CD4-positive, CD25-positive, alpha-beta regulatory T cell (primary cell): ENCODE measurements around the gene TMEFF2. TPM values are rescaled to one million over a fixed set of nuclear protein-coding genes. Genes with fewer than 3 reads are reported as not detected.

ENCODE experiments used
- ATAC-seq, 2 donors: fragments of 150-1000 bp; cut with Tn5 transposase; one replicate each; pipeline ENCODE4 v1.10.0; 2021; ENCODE audit warnings: low read depth in 2 of 2, moderate number of reproducible peaks in 2 of 2, moderate library complexity in 1 of 2
- DNase-seq, 3 donors: peaks; one replicate each; pipeline versions ENCODE4 v3.0.0 to v3.0.0-alpha.2; 2012 to 2022; ENCODE audit warnings: mixed read lengths in 1 of 3
- H3K27ac ChIP-seq: one replicate; pipeline ENCODE4 v1.7.0; 2013; ENCODE audit warnings: mild to moderate bottlenecking, low read length; ENCODE audit not compliant: insufficient read depth, poor library complexity, severe bottlenecking
- H3K27me3 ChIP-seq: one replicate; pipeline ENCODE4 v1.7.0; 2013; ENCODE audit warnings: low read length; ENCODE audit not compliant: control insufficient read depth, insufficient read depth
- H3K36me3 ChIP-seq: one replicate; pipeline ENCODE4 v1.7.0; 2013; ENCODE audit warnings: mild to moderate bottlenecking, low read length, moderate library complexity; ENCODE audit not compliant: control insufficient read depth, insufficient read depth
- H3K4me1 ChIP-seq: 2 replicates; pipeline ENCODE4 v1.7.0; 2013; ENCODE audit warnings: mild to moderate bottlenecking, low read length; ENCODE audit not compliant: insufficient read depth, control insufficient read depth, poor library complexity, severe bottlenecking
- H3K4me3 ChIP-seq: one replicate; pipeline ENCODE4 v1.7.0; 2013; ENCODE audit warnings: low read depth, mild to moderate bottlenecking, low read length, moderate library complexity
- H3K9me3 ChIP-seq, 2 experiments: 1 replicate in 1 of 2; 2 replicates in 1 of 2; pipeline ENCODE4 v1.7.0; 2013; ENCODE audit warnings: low read length in 2 of 2, mild to moderate bottlenecking in 1 of 2, moderate library complexity in 1 of 2; ENCODE audit not compliant: control insufficient read depth in 2 of 2
- H3K27ac Mint-ChIP-seq, 3 donors: one replicate each; pipeline ENCODE4 v1.8.0; 2020 to 2022; ENCODE audit warnings: mild to moderate bottlenecking in 3 of 3, mixed read lengths in 3 of 3, moderate library complexity in 2 of 3
- H3K27me3 Mint-ChIP-seq: one replicate; pipeline ENCODE4 v1.8.0; 2022; ENCODE audit warnings: mild to moderate bottlenecking, mixed read lengths
- H3K36me3 Mint-ChIP-seq: one replicate; pipeline ENCODE4 v1.8.0; 2020; ENCODE audit warnings: mixed read lengths
- H3K4me1 Mint-ChIP-seq, 4 donors: one replicate each; pipeline ENCODE4 v1.8.0; 2020 to 2022; ENCODE audit warnings: mixed read lengths in 4 of 4, mild to moderate bottlenecking in 1 of 4
- H3K4me3 Mint-ChIP-seq, 4 donors: one replicate each; pipeline ENCODE4 v1.8.0; 2020 to 2022; ENCODE audit warnings: mild to moderate bottlenecking in 4 of 4, mixed read lengths in 4 of 4, moderate library complexity in 3 of 4
- H3K9me3 Mint-ChIP-seq, 7 donors: one replicate each; pipeline ENCODE4 v1.8.0; 2020 to 2022; ENCODE audit warnings: mixed read lengths in 7 of 7, mild to moderate bottlenecking in 3 of 7, moderate library complexity in 2 of 7
- polyA plus RNA-seq, 4 donors: library from polyadenylated mRNA; unstranded; fragments of 300-500 nt; fragmentation: Illumina TruSeq; gene quantifications; one replicate each; pipeline ENCODE4 v1.2.3, GENCODE V29; 2021
- total RNA-seq: library from RNA; stranded (reverse); gene quantifications from one replicate; pipeline ENCODE4 v1.2.3, GENCODE V29; 2022

TMEFF2 gene
- total and polyA plus RNA-seq, 5 donors from 2014 or later, result not detected

- DNase-seq, result no peak
- H3K27ac Mint-ChIP-seq, result no peak overlapping the region
These were observed 189.5 kb downstream of the TMEFF2 start for GRCh38 chr2:192005211-192005610.

GRCh38 chr2:192004188-192004963 is 190.4 kb downstream of the TMEFF2 start:
- Histone ChIP-seq H3K27me3 (no peaks in the 10 kb centered on the region), H3K36me3 (no peaks in the 10 kb centered on the region), H3K27ac (no peak overlapping the region), H3K4me3 (no peak overlapping the region), H3K4me1 (no peaks in the 10 kb centered on the region), H3K9me3 (no peaks in the 10 kb centered on the region)
- peaks cover 0 to 4% (median 0%) of the 10 kb centered on the region in 7 donors for H3K9me3 Mint-ChIP-seq
- no peak for DNase-seq
- ATAC-seq, result no peak
- H3K4me3 Mint-ChIP-seq, result no peak overlapping the region
- no peaks in the 10 kb centered on the region for H3K36me3 Mint-ChIP-seq
- no peaks in the 10 kb centered on the region for H3K4me1 Mint-ChIP-seq
- no peak overlapping the region for H3K27ac Mint-ChIP-seq
- H3K27me3 Mint-ChIP-seq, result peaks cover 12% of the 10 kb centered on the region

More at GRCh38 chr2:192005211-192005610, 189.5 kb downstream of the TMEFF2 start:
- H3K9me3 Mint-ChIP-seq, result peaks cover 0 to 4% (median 0%) of the 10 kb centered on the region in 7 donors
- peaks cover 12% of the 10 kb centered on the region for H3K27me3 Mint-ChIP-seq
- Histone ChIP-seq H3K9me3 (no peaks in the 10 kb centered on the region), H3K27me3 (peaks cover 2% of the 10 kb centered on the region), H3K27ac (no peak overlapping the region), H3K4me1 (no peaks in the 10 kb centered on the region), H3K36me3 (no peaks in the 10 kb centered on the region), H3K4me3 (no peak overlapping the region)
- no peak overlapping the region for H3K4me3 Mint-ChIP-seq
- ATAC-seq, result no peak
- no peaks in the 10 kb centered on the region for H3K36me3 Mint-ChIP-seq
- H3K4me1 Mint-ChIP-seq, result no peaks in the 10 kb centered on the region

GRCh38 chr2:192002418-192002817 is 192.3 kb downstream of the TMEFF2 start:
- Histone ChIP-seq H3K36me3 (no peaks in the 10 kb centered on the region), H3K9me3 (no peaks in the 10 kb centered on the region), H3K4me3 (no peak overlapping the region), H3K27me3 (no peaks in the 10 kb centered on the region), H3K4me1 (no peaks in the 10 kb centered on the region), H3K27ac (no peak overlapping the region)
- Mint-ChIP-seq H3K27ac (no peak overlapping the region), H3K4me3 (no peak overlapping the region), H3K9me3 (peaks cover 0 to 4% (median 0%) of the 10 kb centered on the region in 7 donors), H3K36me3 (no peaks in the 10 kb centered on the region), H3K27me3 (peaks cover 12% of the 10 kb centered on the region), H3K4me1 (no peaks in the 10 kb centered on the region)
- no peak for DNase-seq
- ATAC-seq, result no peak

- Histone ChIP-seq H3K4me3 (no peak overlapping the region), H3K9me3 (no peaks in the 10 kb centered on the region), H3K27me3 (no peaks in the 10 kb centered on the region), H3K27ac (no peak overlapping the region), H3K36me3 (no peaks in the 10 kb centered on the region), H3K4me1 (no peaks in the 10 kb centered on the region)
- peaks cover 0 to 4% (median 0%) of the 10 kb centered on the region in 7 donors for H3K9me3 Mint-ChIP-seq
- no peak for DNase-seq
- no peak for ATAC-seq
- peaks cover 12% of the 10 kb centered on the region for H3K27me3 Mint-ChIP-seq
- H3K4me1 Mint-ChIP-seq, result no peaks in the 10 kb centered on the region
- H3K4me3 Mint-ChIP-seq, result no peak overlapping the region
- H3K36me3 Mint-ChIP-seq, result no peaks in the 10 kb centered on the region
- no peak overlapping the region for H3K27ac Mint-ChIP-seq
These were observed 194.3 kb downstream of the TMEFF2 start for GRCh38 chr2:192000196-192000980.

GRCh38 chr2:191999101-191999841 is 195.5 kb downstream of the TMEFF2 start:
- Histone ChIP-seq H3K9me3 (no peaks in the 10 kb centered on the region), H3K27ac (no peak overlapping the region), H3K4me1 (no peaks in the 10 kb centered on the region), H3K27me3 (peaks cover 3% of the 10 kb centered on the region), H3K4me3 (no peak overlapping the region), H3K36me3 (no peaks in the 10 kb centered on the region)
- Mint-ChIP-seq H3K4me1 (no peaks in the 10 kb centered on the region), H3K27ac (no peak overlapping the region), H3K4me3 (no peak overlapping the region), H3K9me3 (peaks cover 0 to 4% (median 0%) of the 10 kb centered on the region in 7 donors), H3K36me3 (no peaks in the 10 kb centered on the region), H3K27me3 (peaks cover 12% of the 10 kb centered on the region)
- ATAC-seq (no peak), DNase-seq (no peak)

- Histone ChIP-seq H3K27ac (no peak overlapping the region), H3K9me3 (no peaks in the 10 kb centered on the region), H3K36me3 (no peaks in the 10 kb centered on the region), H3K27me3 (peaks cover 3% of the 10 kb centered on the region), H3K4me3 (no peak overlapping the region), H3K4me1 (no peaks in the 10 kb centered on the region)
- DNase-seq, result no peak
- no peaks in the 10 kb centered on the region for H3K4me1 Mint-ChIP-seq
- H3K27me3 Mint-ChIP-seq, result peaks cover 4% of the 10 kb centered on the region
- no peaks in the 10 kb centered on the region for H3K9me3 Mint-ChIP-seq
- no peaks in the 10 kb centered on the region for H3K36me3 Mint-ChIP-seq
- no peak overlapping the region for H3K27ac Mint-ChIP-seq
- H3K4me3 Mint-ChIP-seq, result no peak overlapping the region
- no peak for ATAC-seq
These were observed 199.4 kb downstream of the TMEFF2 start for GRCh38 chr2:191995285-191995684.

- DNase-seq (no peak), ATAC-seq (no peak)
- Mint-ChIP-seq H3K4me1 (no peaks in the 10 kb centered on the region), H3K36me3 (no peaks in the 10 kb centered on the region), H3K4me3 (no peak overlapping the region), H3K27me3 (peaks cover 4% of the 10 kb centered on the region), H3K9me3 (peaks cover 0 to 1% (median 0%) of the 10 kb centered on the region in 7 donors), H3K27ac (no peak overlapping the region)
- H3K4me3 ChIP-seq, result no peak overlapping the region
- H3K27ac ChIP-seq, result no peak overlapping the region
- no peaks in the 10 kb centered on the region for H3K9me3 ChIP-seq
- no peaks in the 10 kb centered on the region for H3K4me1 ChIP-seq
- H3K36me3 ChIP-seq, result no peaks in the 10 kb centered on the region
- H3K27me3 ChIP-seq, result peaks cover 3% of the 10 kb centered on the region
These were observed 200.0 kb downstream of the TMEFF2 start for GRCh38 chr2:191994749-191995148.
